Measurements from ENCODE around the gene CASKIN1. TPM values are rescaled to one million over a fixed set of nuclear protein-coding genes. Genes with fewer than 3 reads are reported as not detected.

CASKIN1 gene
- total RNA-seq, 1 experiment from 2014 or later = 5.9 TPM

- TF ChIP-seq ZBTB33 (IDR thresholded peaks at IDR 0.05; ENCODE audit: extremely low read depth, insufficient replicate concordance, low read length) = no peak
- no peak for TF ChIP-seq ZNF274 (IDR thresholded peaks at IDR 0.05; ENCODE audit: low read depth, low read length)
- TF ChIP-seq SRF (IDR thresholded peaks at IDR 0.05; ENCODE audit: low read depth) = no peak
- no peak for TF ChIP-seq REST (IDR thresholded peaks at IDR 0.05; ENCODE audit: low read depth)
These were observed 39.4 kb upstream of the CASKIN1 start (continued) for GRCh38 chr16:2235695-2236336.

GRCh38 chr16:2235234-2235651, 38.8 kb upstream of the CASKIN1 start:
- H3K9ac ChIP-seq (ENCODE audit: low read length) = no peak overlapping the region
- H3K4me2 ChIP-seq (ENCODE audit: low read length) = no peak overlapping the region
- no peaks in the 10 kb centered on the region for H3K9me2 ChIP-seq (ENCODE audit: insufficient read depth)
- peaks cover 0 to 14% of the 10 kb centered on the region in 2 experiments; a peak in 2 of 4 replicates for H3K4me1 ChIP-seq (ENCODE audit: control insufficient read depth in 1 of 2, insufficient read depth in 2 of 2, low read length in 2 of 2)
- no peak overlapping the region for H2AFZ ChIP-seq (ENCODE audit: low read depth, low read length, poor library complexity, severe bottlenecking)
- POLR2A ChIA-PET = interaction anchor here (1.2 kb wide), 1 partner anchor 16 kb away, joined by 3 read pairs; the partner anchor contains the start of gene ECI1
- no peaks in the 10 kb centered on the region for H3K27me3 ChIP-seq (ENCODE audit: insufficient read depth, low read length)
- peaks cover 3% of the 10 kb centered on the region in 2 experiments; a peak in 1 of 4 replicates for H3K36me3 ChIP-seq (ENCODE audit: control insufficient read depth in 1 of 2, insufficient read depth in 2 of 2, low read length in 2 of 2)
- intact Hi-C loops (cut with micrococcal nuclease) = no loop called here
- no peaks in the 10 kb centered on the region for H3K9me3 ChIP-seq (ENCODE audit: control insufficient read depth in 1 of 2, insufficient read depth in 1 of 2, low read depth in 1 of 2, low read length in 2 of 2)
- ATAC-seq (no peak), DNase-seq (ENCODE audit: low read depth, low spot score) (no peak)
- RAD21 ChIA-PET (ENCODE audit: low non-redundant PET in 1 of 2, low total read pairs in 2 of 2, uncharacterized antibody in 2 of 2, unreplicated experiment in 2 of 2) = no interaction called here
- H4K20me1 ChIP-seq (ENCODE audit: insufficient read depth) = no peaks in the 10 kb centered on the region
- CTCF ChIA-PET = no interaction called here
- no peak overlapping the region for H3K4me3 ChIP-seq (replicated peaks in 1 of 2; ENCODE audit: low read depth in 1 of 2, low read length in 2 of 2)
- no peak overlapping the region; the same call in 1 of the 2 replicates for H3K27ac ChIP-seq (ENCODE audit: low read depth, low read length)
- BruUV-seq (replicated peaks) = no TSS peak
- no peaks in the 10 kb centered on the region for H3K79me2 ChIP-seq (ENCODE audit: insufficient read depth, low read length)
- TF ChIP-seq ZNF274 (IDR thresholded peaks at IDR 0.05; ENCODE audit: low read depth, low read length) (no peak), ATF3 (IDR thresholded peaks at IDR 0.05) (no peak), ZBTB33 (IDR thresholded peaks at IDR 0.05; ENCODE audit: extremely low read depth, insufficient replicate concordance, low read length) (no peak), EGR1 (IDR thresholded peaks at IDR 0.05; ENCODE audit: low read depth) (no peak), TCF7L2 (IDR thresholded peaks at IDR 0.05; ENCODE audit: borderline replicate concordance, extremely low read depth, insufficient read depth, insufficient read length) (no peak), SRF (IDR thresholded peaks at IDR 0.05; ENCODE audit: low read depth) (no peak), RAD21 (IDR thresholded peaks at IDR 0.05; ENCODE audit: low read depth) (no peak), CEBPB (IDR thresholded peaks at IDR 0.05; ENCODE audit: low read depth) (no peak), REST (IDR thresholded peaks at IDR 0.05; ENCODE audit: low read depth) (no peak)
